Cardiac fibroblast (primary cell): ENCODE measurements around the gene DPP6.

Experiments used
- DNase-seq, 2 donors: peaks; one replicate each; pipeline versions ENCODE4 v3.0.0 to v3.0.0-alpha.2; 2010; ENCODE audit warnings: low read depth in 2 of 2
- H3K4me3 ChIP-seq, 2 donors: replicated peaks in 1 of 2; 1 replicate in 1 of 2; 2 replicates in 1 of 2; pipeline ENCODE4 v1.5.1; 2011; ENCODE audit warnings: low read depth in 2 of 2, low read length in 2 of 2, mild to moderate bottlenecking in 2 of 2, moderate library complexity in 1 of 2
- CTCF ChIP-seq: IDR thresholded peaks from one replicate; pipeline ENCODE4 v1.5.1; 2011; ENCODE audit warnings: low read depth, mild to moderate bottlenecking, low read length, inconsistent platforms

DPP6 gene

GRCh38 chr7:154879629-154880028 lies 827.4 kb downstream of the DPP6 start:
- DNase-seq = no peak
- no peak for TF ChIP-seq CTCF
- no peak overlapping the region for H3K4me3 ChIP-seq

- H3K4me3 ChIP-seq = no peak overlapping the region
- TF ChIP-seq CTCF = no peak
Observed at GRCh38 chr7:154880513-154880912, 828.3 kb downstream of the DPP6 start.

DNA sequence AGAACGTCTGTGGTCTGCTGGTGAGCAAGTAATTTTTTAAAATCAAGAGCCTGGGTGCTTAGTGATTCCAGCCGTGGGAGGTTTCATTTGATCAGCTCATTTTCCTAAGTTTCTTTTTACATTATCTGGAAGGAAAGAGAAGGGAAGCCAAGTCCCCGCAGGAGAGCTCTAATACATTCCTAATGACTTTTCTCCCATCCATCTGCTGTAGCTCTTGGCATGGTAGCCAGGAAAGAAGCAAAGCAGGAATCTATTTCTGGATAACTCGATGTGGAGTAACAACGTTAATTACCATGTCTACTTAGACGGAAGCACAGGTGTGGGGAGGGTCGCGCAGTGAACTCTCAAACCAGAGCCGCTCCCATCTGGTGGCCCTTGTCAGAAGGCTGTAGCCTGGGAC lies 828.8 kb downstream of the DPP6 start:
- no peak for TF ChIP-seq CTCF
- no peak overlapping the region for H3K4me3 ChIP-seq
- no peak for DNase-seq

More at GRCh38 chr7:154880513-154880912, 828.3 kb downstream of the DPP6 start:
- no peak for DNase-seq

DNA sequence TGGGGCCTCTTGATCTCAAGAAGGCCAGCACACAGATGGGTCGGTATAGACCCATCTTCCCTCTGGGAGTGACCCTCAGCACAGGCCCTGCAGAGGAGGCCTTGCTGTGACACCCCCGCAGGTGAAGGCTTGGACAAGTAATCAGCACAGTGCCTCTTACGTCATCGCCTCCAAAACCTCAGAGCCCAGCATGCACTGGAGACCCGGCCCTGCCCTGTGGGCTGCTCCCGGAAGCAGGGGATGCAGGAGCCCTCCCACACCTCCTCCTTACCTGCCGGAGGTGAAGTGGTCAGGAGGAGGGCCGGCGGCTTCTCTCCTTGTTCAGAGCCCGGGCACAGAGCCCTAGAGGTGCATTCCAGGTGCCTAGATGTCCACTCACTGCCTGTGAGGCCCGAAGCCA lies 829.3 kb downstream of the DPP6 start:
- no peak for TF ChIP-seq CTCF
- DNase-seq = no peak
- no peak overlapping the region for H3K4me3 ChIP-seq

DNA sequence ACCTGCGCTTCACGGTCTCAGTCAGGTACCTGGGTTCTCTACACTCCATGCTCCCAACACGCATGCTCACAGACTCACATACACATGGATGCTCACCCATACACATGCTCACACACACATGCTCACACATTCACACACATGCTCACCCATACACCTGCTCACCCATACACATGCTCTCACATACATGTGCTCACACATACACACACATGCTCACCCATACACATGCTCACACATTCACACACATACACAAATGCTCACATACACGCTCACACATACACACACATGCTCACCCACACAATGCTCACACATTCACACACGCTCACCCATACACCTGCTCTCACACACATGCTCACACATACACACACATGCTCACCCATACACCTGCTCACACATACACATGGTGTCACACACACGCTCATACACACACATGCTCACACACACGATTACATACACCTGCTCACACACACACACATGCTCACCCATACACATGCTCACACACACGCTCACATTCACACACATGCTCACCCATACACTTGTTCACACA lies 830.8 kb downstream of the DPP6 start:
- H3K4me3 ChIP-seq = no peak overlapping the region
- no peak for TF ChIP-seq CTCF
- DNase-seq = no peak

GRCh38 chr7:154884348-154884920 lies 832.2 kb downstream of the DPP6 start:
- no peak overlapping the region for H3K4me3 ChIP-seq
- TF ChIP-seq CTCF = no peak

GRCh38 chr7:154886591-154886990 lies 834.4 kb downstream of the DPP6 start:
- no peak for TF ChIP-seq CTCF
- no peak overlapping the region for H3K4me3 ChIP-seq
- DNase-seq = no peak

More at GRCh38 chr7:154884348-154884920, 832.2 kb downstream of the DPP6 start:
- DNase-seq = no peak
